ENCODE results near the gene MTMR3.

GRCh38 chr22:29994027-29994715 is 111.2 kb downstream of the MTMR3 start:
- no peak for TF ChIP-seq POLR2A (IDR thresholded peaks at IDR 0.05)
- TF ChIP-seq POLR2AphosphoS5 (IDR thresholded peaks at IDR 0.05), result no peak

Data from breast epithelium (tissue), 3 donors.